Activated T-helper 2 cell treated with anti-CD3 and anti-CD28 coated beads, Interferon-gamma antibody, Interleukin-2, Interleukin-4, amounts not matched to agents 10 μg/mL and 5 μg/mL and 100 μg/mL, durations not matched to agents 14 hours and 24 hours and 36 hours (primary cell): ENCODE data around the gene ST7. TPM values are rescaled to one million over a fixed set of nuclear protein-coding genes. Genes with fewer than 3 reads are reported as not detected.
A peak's percentile ranks its signal among the peaks of the same experiment; 100 is the strongest.

Experiments
- DNase-seq: peaks from one replicate; pipeline ENCODE4 v3.0.0; 2021; ENCODE audit warnings: low spot score
- H3K27ac Mint-ChIP-seq: one replicate; pipeline ENCODE4 v1.8.0; 2021; ENCODE audit warnings: mixed read lengths
- H3K27me3 Mint-ChIP-seq: one replicate; pipeline ENCODE4 v1.8.0; 2021; ENCODE audit warnings: low read depth, mixed read lengths
- H3K36me3 Mint-ChIP-seq: one replicate; pipeline ENCODE4 v1.8.0; 2021; ENCODE audit warnings: low read depth, mixed read lengths
- H3K4me1 Mint-ChIP-seq: one replicate; pipeline ENCODE4 v1.8.0; 2021; ENCODE audit warnings: low read depth, mixed read lengths
- H3K4me3 Mint-ChIP-seq: one replicate; pipeline ENCODE4 v1.8.0; 2021; ENCODE audit warnings: low read depth, mild to moderate bottlenecking, moderate library complexity, mixed read lengths
- H3K9me3 Mint-ChIP-seq: one replicate; pipeline ENCODE4 v1.8.0; 2021; ENCODE audit warnings: mixed read lengths
- intact Hi-C: fragments of 100-400 bp; cut with micrococcal nuclease; formaldehyde crosslinking; loops from one replicate; pipeline ENCODE4 v1.15.1; 2023
- total RNA-seq: library from RNA; stranded (reverse); gene quantifications from 2 replicates; pipeline ENCODE4 v1.2.3, GENCODE V29; 2022

The ST7 gene
- total RNA-seq, 1 donor from 2014 or later = 8.0 TPM

DNA sequence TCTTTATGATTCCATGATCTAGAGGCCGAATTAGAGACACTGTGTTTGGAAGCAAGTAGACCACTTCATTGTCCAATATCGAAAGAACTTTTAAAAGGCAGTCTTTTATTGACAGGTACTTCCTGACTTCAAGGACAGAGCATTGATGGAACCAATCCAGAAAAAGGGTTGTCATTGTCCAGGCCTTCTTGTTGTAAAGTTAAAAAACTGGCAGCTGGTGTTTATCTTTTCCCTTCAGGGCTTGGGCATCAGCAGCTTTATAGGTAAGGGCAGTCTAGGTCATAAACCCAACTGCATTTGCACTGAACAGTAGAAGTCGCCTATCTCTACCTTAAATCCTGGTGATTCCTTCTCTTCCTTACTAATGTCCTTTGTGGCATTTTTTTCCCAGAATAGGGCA is 95.6 kb downstream of the ST7 start:
- Mint-ChIP-seq H3K4me1 (peaks cover 27% of the 10 kb centered on the region), H3K4me3 (peak overlapping the region; percentile 19), H3K27ac (no peak overlapping the region), H3K27me3 (peaks cover 21% of the 10 kb centered on the region), H3K36me3 (no peaks in the 10 kb centered on the region), H3K9me3 (no peaks in the 10 kb centered on the region)
- DNase-seq = no peak
- intact Hi-C loops = no loop called here

DNA sequence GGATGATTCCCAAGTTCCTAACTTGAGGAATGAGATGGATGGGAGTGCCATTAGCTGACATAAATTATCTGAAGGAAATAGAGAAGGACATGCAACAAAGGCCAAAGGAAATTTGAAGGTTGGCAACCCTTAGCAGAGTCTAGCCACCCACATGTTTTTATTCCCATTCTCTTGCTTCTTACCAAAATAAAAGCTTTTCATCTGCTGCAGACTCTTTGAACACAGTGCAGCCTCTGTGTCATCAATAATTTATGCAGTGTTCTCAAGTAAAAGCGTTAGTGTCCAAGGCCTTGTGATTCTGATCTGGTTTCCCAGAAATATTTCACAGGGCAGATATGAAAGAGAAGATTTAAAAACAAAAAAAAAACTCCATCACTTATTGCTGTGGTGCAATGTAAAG is 98.5 kb downstream of the ST7 start:
- H3K9me3 Mint-ChIP-seq = no peaks in the 10 kb centered on the region
- H3K4me1 Mint-ChIP-seq = peaks cover 23% of the 10 kb centered on the region
- intact Hi-C loops = no loop called here
- no peak overlapping the region for H3K4me3 Mint-ChIP-seq
- DNase-seq = no peak
- H3K27me3 Mint-ChIP-seq = peaks cover 8% of the 10 kb centered on the region
- no peak overlapping the region for H3K27ac Mint-ChIP-seq
- no peaks in the 10 kb centered on the region for H3K36me3 Mint-ChIP-seq

DNA sequence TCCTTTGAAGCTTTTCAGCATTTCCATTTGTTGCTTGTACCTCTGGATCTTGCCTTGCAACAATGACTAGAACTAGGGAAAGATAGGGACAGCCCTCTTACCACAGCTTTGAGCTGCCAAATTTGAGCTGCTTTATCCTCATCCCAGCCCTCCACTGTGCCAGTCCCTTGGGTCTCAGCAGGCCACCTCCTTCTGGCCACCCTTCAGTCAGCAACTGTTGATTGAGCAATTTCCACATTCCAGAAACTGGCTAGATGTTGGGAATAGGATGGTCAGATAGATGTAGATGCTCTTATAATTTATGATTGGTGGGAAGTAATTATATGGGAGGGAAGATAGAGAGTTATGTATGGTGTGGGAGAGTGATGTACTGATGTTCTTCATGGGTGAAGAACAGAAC is 100.1 kb downstream of the ST7 start:
- Mint-ChIP-seq H3K4me3 (no peak overlapping the region), H3K27me3 (peaks cover 8% of the 10 kb centered on the region), H3K27ac (no peak overlapping the region), H3K4me1 (peaks cover 18% of the 10 kb centered on the region), H3K9me3 (no peaks in the 10 kb centered on the region), H3K36me3 (no peaks in the 10 kb centered on the region)
- no peak for DNase-seq
- intact Hi-C loops = no loop called here

DNA sequence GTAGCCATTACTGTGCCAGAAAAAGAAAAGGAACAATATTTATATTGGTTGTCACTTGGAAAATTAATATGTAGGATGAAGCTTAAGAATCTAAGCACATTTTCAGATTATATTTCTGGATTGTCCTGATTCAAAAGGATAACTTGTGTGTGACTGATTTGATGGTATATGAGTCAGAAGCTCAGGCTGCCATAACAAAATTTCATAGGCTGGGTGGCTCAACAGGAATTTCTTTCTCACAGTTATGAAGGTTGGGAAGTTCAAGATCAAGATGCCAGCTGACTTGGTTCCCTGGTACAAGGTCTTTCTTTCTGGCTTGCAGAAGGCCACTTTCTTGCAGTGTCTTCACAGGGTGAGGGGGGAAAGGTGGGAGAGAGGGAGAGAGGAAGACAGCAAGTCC is 108.5 kb downstream of the ST7 start:
- H3K4me1 Mint-ChIP-seq = peaks cover under 1% of the 10 kb centered on the region
- H3K36me3 Mint-ChIP-seq = no peaks in the 10 kb centered on the region
- no peak overlapping the region for H3K4me3 Mint-ChIP-seq
- peaks cover 6% of the 10 kb centered on the region for H3K27me3 Mint-ChIP-seq
- no peak for DNase-seq
- no peaks in the 10 kb centered on the region for H3K9me3 Mint-ChIP-seq
- H3K27ac Mint-ChIP-seq = no peak overlapping the region
- intact Hi-C loops = no loop called here

DNA sequence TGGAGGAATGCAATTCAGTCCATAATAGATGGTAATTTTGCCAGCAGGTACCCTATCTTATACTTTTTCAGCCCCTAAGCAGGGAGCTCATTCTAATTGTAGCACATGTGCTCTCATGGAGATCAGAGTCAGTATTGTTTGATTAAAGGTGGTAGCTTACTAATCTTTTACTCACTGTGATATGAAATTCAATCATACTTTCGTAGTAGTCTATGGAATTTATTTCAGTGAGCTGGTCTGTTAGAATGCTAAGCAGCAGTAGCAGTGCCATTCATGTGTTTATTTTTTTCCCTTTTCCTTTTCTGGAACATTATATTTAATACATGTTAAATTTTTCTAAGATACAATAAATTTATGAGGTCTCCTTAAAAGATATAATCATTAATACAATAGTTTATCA is 109.0 kb downstream of the ST7 start:
- Mint-ChIP-seq H3K4me3 (no peak overlapping the region), H3K36me3 (no peaks in the 10 kb centered on the region), H3K4me1 (peaks cover 5% of the 10 kb centered on the region), H3K9me3 (no peaks in the 10 kb centered on the region), H3K27ac (no peak overlapping the region), H3K27me3 (peaks cover 6% of the 10 kb centered on the region)
- no peak for DNase-seq
- intact Hi-C loops = no loop called here

DNA sequence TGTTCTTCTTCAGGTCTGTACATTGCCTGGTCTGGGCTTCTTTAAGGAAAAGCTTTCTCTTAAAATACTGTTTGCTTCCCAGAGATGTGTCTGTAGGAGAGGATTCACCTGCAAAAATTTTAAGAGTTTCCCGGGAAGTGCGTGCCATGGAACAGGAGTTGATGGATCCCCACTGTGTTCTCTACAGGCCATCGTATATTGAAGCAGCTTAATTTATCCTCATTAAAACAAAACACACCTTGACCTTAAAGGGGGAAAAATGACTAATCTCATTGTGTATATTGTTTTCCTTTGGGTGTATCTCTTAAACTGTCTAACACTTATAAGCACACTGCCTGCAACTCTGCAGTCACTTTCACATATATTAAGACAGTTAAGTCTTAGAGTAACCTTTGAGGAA is 111.4 kb downstream of the ST7 start:
- intact Hi-C loops = no loop called here
- Mint-ChIP-seq H3K36me3 (no peaks in the 10 kb centered on the region), H3K4me3 (no peak overlapping the region), H3K9me3 (no peaks in the 10 kb centered on the region), H3K27me3 (peaks cover 6% of the 10 kb centered on the region), H3K4me1 (peaks cover 16% of the 10 kb centered on the region), H3K27ac (no peak overlapping the region)
- no peak for DNase-seq

DNA sequence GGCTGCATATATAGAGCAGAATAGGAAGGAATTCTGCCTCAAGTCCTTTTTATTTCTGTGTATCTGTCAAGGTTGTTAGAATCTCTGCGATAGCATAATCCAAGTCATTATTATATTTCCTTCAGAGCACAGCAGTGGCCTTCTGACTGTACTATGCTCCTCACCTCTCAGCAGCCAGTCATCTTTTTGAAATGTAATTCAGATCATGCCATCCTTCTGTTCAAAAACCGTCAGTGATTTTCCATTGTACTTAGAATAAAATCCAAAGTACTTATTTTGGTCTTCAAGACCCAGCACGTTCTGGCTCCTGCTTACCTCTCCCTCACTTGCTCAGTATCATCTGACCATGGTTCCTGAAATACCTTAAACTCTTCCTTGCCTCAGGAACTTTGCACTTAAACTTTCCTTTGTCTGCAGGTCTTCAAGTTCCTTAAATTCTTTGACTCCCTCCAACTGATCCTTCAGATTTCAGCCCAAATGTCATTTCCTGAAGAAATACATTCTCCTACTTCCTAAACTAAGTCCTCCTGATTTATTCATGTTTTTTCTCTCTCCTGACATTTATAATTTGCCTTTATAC is 112.4 kb downstream of the ST7 start:
- H3K9me3 Mint-ChIP-seq = no peaks in the 10 kb centered on the region
- intact Hi-C loops = no loop called here
- H3K27ac Mint-ChIP-seq = no peak overlapping the region
- H3K4me1 Mint-ChIP-seq = peaks cover 16% of the 10 kb centered on the region
- no peak for DNase-seq
- H3K27me3 Mint-ChIP-seq = peaks cover 4% of the 10 kb centered on the region
- no peaks in the 10 kb centered on the region for H3K36me3 Mint-ChIP-seq
- H3K4me3 Mint-ChIP-seq = no peak overlapping the region

DNA sequence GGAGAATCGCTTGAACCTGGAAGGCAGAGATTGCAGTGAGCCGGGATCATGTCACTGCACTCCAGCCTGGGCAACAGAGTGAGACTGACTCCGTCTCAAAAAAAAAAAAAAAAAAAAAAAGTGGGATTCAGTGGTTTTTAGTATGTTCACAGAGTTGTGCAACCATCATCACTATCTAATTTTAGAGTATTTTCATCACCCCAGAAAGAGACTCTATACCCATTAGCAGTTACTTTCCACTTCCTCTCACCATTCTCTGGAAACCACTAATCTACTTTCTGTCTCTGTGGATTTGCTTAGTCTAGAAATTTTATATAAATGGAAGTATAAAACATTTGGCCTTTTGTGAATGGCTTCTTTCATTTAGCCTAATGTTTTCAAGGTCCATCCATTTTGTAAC is 113.4 kb downstream of the ST7 start:
- no peak for DNase-seq
- Mint-ChIP-seq H3K4me3 (no peak overlapping the region), H3K27ac (no peak overlapping the region), H3K4me1 (peaks cover 17% of the 10 kb centered on the region), H3K27me3 (peaks cover 4% of the 10 kb centered on the region), H3K9me3 (no peaks in the 10 kb centered on the region), H3K36me3 (no peaks in the 10 kb centered on the region)
- intact Hi-C loops = no loop called here

DNA sequence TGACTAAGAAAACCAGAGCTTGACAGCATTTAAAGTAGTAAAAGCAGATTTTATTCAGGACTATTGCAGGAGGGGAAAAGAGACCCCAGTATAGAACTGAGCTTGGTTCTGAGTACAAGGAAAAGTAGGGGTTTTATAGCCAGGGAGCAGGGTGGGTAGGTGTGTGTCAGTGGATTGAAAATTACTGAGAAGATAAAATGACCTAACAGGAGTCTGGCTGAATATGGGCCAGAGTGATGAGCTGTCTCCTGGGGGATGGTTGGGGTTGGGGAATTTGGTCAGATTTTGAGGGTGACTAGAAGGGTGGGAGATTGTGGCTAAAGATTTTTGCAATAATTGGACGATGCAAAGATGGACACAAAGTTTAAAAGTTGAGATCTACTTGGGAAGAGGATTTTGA is 114.0 kb downstream of the ST7 start:
- H3K4me3 Mint-ChIP-seq = no peak overlapping the region
- no peaks in the 10 kb centered on the region for H3K36me3 Mint-ChIP-seq
- DNase-seq = no peak
- H3K27ac Mint-ChIP-seq = no peak overlapping the region
- no peaks in the 10 kb centered on the region for H3K9me3 Mint-ChIP-seq
- peaks cover 17% of the 10 kb centered on the region for H3K4me1 Mint-ChIP-seq
- intact Hi-C loops = no loop called here
- peaks cover 2% of the 10 kb centered on the region for H3K27me3 Mint-ChIP-seq

DNA sequence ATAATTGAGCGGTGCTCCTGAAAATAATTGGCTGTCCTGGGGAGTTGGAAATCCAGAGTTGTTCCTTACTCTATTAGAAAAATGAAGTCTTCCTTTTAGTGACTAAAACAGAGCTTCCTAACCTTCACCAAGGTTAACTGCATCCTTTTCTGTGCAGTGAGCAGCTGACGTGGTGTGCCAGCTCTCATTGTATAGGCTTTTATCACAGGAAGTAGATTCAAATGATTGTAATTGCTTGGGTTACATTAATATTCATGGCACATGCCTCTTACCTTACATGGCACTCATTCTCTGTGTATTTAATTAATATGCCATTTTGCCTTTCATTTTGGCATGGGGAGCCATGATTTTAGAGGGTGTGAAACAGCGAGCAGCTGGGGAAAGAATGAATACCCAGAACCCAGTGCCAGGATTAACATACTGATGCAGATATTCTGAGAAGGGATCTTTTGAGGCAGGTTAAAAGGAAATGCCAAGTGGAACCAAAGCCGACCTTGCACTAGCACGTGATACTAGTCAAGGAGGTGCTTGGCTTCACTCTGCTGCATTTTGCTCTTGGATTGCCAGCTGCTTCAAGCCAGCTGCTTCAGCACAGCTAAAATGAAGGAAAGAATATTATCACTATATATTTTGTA is 115.3 kb downstream of the ST7 start:
- no peaks in the 10 kb centered on the region for H3K9me3 Mint-ChIP-seq
- no peak for DNase-seq
- H3K4me1 Mint-ChIP-seq = peaks cover 17% of the 10 kb centered on the region
- H3K27ac Mint-ChIP-seq = no peak overlapping the region
- H3K27me3 Mint-ChIP-seq = no peaks in the 10 kb centered on the region
- intact Hi-C loops = no loop called here
- H3K4me3 Mint-ChIP-seq = no peak overlapping the region
- H3K36me3 Mint-ChIP-seq = no peaks in the 10 kb centered on the region

DNA sequence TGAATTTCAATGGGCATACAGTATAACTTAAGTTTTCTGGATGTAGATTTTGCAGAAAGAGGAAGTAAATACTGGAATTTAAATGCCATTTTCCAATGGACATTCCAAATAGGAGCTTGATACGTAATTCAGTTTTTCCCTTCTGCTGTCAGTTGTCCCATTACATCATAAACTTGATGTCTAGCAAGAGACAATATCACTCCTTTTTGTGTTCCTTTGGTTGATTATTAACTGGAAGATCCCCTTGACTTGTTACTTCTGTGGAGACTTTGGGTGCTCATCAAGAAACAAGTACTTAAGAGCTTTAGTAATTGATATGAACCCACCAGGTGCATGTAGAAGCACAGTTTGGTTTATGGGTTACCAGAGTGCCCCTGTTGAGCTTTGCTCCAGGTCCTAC is 116.1 kb downstream of the ST7 start:
- Mint-ChIP-seq H3K36me3 (no peaks in the 10 kb centered on the region), H3K4me1 (peaks cover 17% of the 10 kb centered on the region), H3K27ac (no peak overlapping the region), H3K9me3 (no peaks in the 10 kb centered on the region), H3K4me3 (no peak overlapping the region), H3K27me3 (no peaks in the 10 kb centered on the region)
- intact Hi-C loops = no loop called here
- no peak for DNase-seq

DNA sequence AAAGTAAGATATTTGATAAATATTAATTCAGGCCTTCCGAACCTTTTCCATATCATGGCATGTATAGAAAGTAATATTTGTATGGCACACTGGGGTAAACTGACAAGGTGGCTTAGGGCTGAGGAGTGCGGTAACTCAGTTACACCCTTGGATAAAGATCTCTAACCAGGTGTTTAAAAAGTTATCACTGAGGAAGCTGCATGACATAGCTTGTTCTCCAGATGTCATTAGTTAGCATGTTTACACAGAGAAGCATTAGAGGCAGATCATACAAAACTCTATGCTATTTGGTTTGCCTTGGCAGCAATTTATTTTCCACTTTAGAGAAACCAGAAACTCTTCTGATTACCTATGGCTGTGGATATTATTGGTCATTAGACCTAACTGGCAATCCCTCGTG is 118.2 kb downstream of the ST7 start:
- Mint-ChIP-seq H3K36me3 (no peaks in the 10 kb centered on the region), H3K27ac (no peak overlapping the region), H3K4me3 (no peak overlapping the region), H3K4me1 (peaks cover 17% of the 10 kb centered on the region), H3K9me3 (peaks cover 5% of the 10 kb centered on the region), H3K27me3 (no peaks in the 10 kb centered on the region)
- intact Hi-C loops = no loop called here
- no peak for DNase-seq

DNA sequence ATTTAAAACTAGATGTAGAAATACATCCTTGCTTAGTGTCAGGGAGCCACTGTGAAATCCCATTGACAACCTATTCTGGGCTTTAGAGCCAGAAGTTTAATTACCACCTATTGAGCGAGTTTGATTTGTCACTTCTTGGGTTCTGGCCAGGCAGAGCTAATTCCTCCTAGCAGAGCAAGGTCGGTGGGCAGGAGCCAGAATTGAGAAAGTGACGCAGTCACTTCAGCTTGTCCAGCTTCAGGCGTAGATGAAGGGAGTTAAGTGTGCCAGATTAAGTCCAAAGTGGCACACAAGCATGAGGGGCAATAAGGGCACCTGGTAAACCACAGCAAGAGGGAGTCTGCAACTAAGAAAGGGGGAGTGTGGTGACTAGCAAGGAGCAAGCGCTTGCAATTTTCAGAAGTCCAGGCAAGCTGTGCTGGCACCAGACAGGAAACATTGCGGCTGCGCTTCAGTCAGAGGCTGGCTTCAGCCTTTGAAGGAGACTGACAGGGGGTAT is 119.4 kb downstream of the ST7 start:
- no peaks in the 10 kb centered on the region for H3K27me3 Mint-ChIP-seq
- H3K27ac Mint-ChIP-seq = no peak overlapping the region
- no peaks in the 10 kb centered on the region for H3K36me3 Mint-ChIP-seq
- H3K4me3 Mint-ChIP-seq = no peak overlapping the region
- H3K9me3 Mint-ChIP-seq = peaks cover 5% of the 10 kb centered on the region
- H3K4me1 Mint-ChIP-seq = peaks cover 10% of the 10 kb centered on the region
- no peak for DNase-seq
- intact Hi-C loops = no loop called here
